BE2C (cell line): ENCODE data around the gene CDH23.

ENCODE experiments used
- DNase-seq: peaks from one replicate; pipeline ENCODE4 v3.0.0-alpha.2; 2020
- H3K27me3 ChIP-seq: fragments of 250-450 bp; sonication (Bioruptor Pico); 2 replicates; pipeline ENCODE4 v1.5.1; 2020; ENCODE audit warnings: mild to moderate bottlenecking
- H3K36me3 ChIP-seq: fragments of 250-450 bp; sonication (Bioruptor Pico); 2 replicates; pipeline ENCODE4 v1.5.1; 2020; ENCODE audit warnings: mild to moderate bottlenecking
- H3K4me1 ChIP-seq: fragments of 250-450 bp; sonication (Bioruptor Pico); 2 replicates; pipeline ENCODE4 v1.5.1; 2020
- H3K4me3 ChIP-seq: 2 replicates; pipeline ENCODE4 v1.5.1; 2011; ENCODE audit warnings: low read depth, low read length
- H3K9me3 ChIP-seq: fragments of 250-450 bp; sonication (Bioruptor Pico); 2 replicates; pipeline ENCODE4 v1.5.1; 2020
- TF ChIP-seq, protein P1 (sequence below): IDR thresholded peaks from 2 replicates; pipeline ENCODE4 v1.5.1; 2012; ENCODE audit warnings: mild to moderate bottlenecking, low read depth, low read length

The CDH23 gene

GRCh38 chr10:71516890-71517289 is 120.2 kb downstream of the CDH23 start:
- no peak for DNase-seq
- TF ChIP-seq, protein P1, sequence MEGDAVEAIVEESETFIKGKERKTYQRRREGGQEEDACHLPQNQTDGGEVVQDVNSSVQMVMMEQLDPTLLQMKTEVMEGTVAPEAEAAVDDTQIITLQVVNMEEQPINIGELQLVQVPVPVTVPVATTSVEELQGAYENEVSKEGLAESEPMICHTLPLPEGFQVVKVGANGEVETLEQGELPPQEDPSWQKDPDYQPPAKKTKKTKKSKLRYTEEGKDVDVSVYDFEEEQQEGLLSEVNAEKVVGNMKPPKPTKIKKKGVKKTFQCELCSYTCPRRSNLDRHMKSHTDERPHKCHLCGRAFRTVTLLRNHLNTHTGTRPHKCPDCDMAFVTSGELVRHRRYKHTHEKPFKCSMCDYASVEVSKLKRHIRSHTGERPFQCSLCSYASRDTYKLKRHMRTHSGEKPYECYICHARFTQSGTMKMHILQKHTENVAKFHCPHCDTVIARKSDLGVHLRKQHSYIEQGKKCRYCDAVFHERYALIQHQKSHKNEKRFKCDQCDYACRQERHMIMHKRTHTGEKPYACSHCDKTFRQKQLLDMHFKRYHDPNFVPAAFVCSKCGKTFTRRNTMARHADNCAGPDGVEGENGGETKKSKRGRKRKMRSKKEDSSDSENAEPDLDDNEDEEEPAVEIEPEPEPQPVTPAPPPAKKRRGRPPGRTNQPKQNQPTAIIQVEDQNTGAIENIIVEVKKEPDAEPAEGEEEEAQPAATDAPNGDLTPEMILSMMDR = no peak
- no peaks in the 10 kb centered on the region for H3K27me3 ChIP-seq
- no peak overlapping the region for H3K4me3 ChIP-seq
- no peaks in the 10 kb centered on the region for H3K9me3 ChIP-seq
- no peaks in the 10 kb centered on the region for H3K36me3 ChIP-seq
- peaks cover 10% of the 10 kb centered on the region for H3K4me1 ChIP-seq

DNA sequence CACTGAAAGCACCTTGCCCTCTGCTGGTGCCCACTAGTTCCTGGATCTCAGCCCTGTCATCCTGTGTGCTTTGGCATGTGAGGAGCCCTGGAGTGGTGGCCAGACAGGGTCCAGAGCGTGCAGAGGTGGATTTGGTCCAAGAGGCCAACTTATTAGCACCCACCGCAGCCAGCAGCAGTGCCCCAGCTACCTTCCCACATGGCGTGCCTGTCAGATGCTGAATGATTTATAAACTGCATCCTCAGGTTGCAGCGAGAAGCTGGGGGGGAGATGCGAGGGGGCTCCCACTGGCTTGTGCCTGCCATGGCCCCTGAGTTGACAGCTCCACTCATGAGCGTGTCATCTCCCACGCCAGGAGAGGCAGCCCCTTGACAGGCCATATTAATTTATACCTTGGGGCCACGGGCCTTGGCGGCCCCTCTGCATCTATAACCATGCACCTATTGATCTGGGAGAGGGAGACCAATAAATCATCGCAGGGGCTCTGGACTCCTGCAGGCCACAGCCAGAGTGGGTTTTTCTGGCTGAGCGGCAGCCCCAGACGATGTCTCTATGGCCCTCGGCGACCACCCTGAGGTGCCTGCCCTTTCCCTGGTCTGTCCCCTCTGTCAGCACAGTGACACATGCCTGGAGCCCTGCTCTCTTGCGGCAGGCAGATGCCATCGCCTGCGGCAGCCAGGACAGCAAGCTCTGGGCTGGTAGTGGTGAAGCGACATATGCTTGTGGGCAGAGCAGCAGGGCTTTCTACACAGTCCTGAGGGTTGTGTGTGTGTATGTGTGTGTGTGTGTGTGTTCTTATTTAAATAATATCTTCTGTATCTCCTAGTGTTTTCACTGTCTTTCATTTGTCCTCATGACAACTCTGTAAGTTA is 120.8 kb downstream of the CDH23 start:
- H3K36me3 ChIP-seq = no peaks in the 10 kb centered on the region
- peak; percentile 42 for DNase-seq

DNA sequence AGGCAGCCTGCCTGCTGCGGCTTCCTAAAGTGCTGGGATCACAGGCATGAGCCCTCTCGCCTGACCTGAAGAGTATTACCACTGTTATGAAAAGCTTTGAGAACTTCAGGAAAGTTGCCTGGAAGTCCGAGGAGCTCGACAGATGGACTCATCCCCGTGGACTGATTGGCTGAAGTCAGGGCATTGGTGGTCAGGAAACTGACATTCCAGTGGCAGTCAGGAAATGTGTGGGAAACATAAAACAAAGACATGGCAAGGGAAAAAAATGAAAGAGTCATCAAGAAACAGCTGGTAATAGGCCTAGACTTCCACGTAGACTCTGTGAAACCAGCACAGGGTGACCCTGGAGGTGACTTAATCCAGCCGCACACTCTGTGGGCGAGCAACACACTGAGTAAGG is 123.3 kb downstream of the CDH23 start:
- Histone ChIP-seq H3K27me3 (no peaks in the 10 kb centered on the region), H3K4me1 (no peaks in the 10 kb centered on the region), H3K36me3 (no peaks in the 10 kb centered on the region), H3K9me3 (no peaks in the 10 kb centered on the region), H3K4me3 (no peak overlapping the region)
- TF ChIP-seq, protein P1 = no peak
- DNase-seq = no peak

More for the DNA sequence above, 120.8 kb downstream of the CDH23 start:
- TF ChIP-seq, protein P1 = no peak
- H3K4me3 ChIP-seq = no peak overlapping the region
- H3K27me3 ChIP-seq = no peaks in the 10 kb centered on the region
- no peaks in the 10 kb centered on the region for H3K9me3 ChIP-seq
- peaks cover 4% of the 10 kb centered on the region for H3K4me1 ChIP-seq

DNA sequence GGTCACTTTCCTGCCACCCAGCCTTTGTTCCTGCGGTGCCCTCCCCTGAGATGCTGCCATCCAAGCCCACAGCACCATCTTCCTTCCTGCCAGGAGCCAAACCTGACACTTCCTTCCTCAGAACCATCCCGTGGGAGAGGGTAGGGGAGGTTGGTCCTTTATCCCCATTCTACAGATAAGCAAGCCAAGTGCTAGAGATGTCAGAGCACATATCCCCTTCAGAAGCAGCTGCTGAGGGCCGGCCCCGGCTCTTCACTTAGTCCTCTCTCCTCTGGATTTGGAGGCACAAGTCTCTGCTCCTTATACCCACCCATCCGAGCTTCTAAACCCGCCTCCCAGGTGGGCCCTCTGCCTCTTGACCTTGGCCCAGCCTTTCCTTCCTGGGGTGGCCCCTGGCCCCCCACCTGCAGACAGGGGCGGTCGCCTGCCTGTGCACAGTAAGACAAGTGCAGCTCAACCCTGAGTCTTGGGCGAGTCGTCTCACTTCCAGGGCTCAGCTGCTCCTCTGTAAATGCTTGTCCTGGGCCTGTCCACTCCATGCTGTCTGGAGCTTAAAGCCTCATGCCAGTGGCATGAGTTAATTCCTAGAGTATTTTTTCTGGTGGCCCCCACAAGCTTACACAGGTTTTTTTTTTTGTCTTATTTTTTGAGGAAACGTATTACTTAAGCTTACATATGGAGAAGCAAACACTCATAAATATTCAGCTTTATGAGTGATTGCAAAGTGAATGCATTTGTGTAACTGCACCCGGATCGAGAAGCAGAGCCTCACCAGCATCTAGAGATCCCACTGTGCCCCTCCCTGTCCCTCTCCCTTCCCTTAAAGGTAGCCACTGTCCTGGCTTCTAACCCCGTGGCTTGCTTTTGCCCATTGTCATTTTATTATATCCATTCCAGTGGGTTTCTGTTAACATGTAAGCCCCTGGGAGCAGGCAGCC is 125.1 kb downstream of the CDH23 start:
- H3K27me3 ChIP-seq = no peaks in the 10 kb centered on the region
- no peaks in the 10 kb centered on the region for H3K4me1 ChIP-seq
- TF ChIP-seq, protein P1 = no peak
- no peak for DNase-seq
- H3K9me3 ChIP-seq = no peaks in the 10 kb centered on the region
- no peaks in the 10 kb centered on the region for H3K36me3 ChIP-seq
- no peak overlapping the region for H3K4me3 ChIP-seq

GRCh38 chr10:71522442-71523144 is 125.9 kb downstream of the CDH23 start:
- Histone ChIP-seq H3K36me3 (no peaks in the 10 kb centered on the region), H3K4me3 (no peak overlapping the region), H3K9me3 (no peaks in the 10 kb centered on the region), H3K4me1 (peaks cover 2% of the 10 kb centered on the region; the same call in 1 of the 2 replicates), H3K27me3 (no peaks in the 10 kb centered on the region)
- no peak for DNase-seq
- TF ChIP-seq, protein P1 = peak; percentile 38
